Colonic mucosa (tissue), 4 donors: ENCODE results near the gene SLC39A13. TPM values are rescaled to one million over a fixed set of nuclear protein-coding genes. Genes with fewer than 3 reads are reported as not detected.

Experiments
- DNase-seq: peaks from one replicate; pipeline ENCODE4 v3.0.0-alpha.2; 2020
- H3K27ac ChIP-seq: fragments of 200-600 bp; one replicate; pipeline ENCODE4 v1.8.0; 2021
- H3K27me3 ChIP-seq: fragments of 200-600 bp; one replicate; pipeline ENCODE4 v1.8.0; 2021
- H3K36me3 ChIP-seq: fragments of 200-600 bp; one replicate; pipeline ENCODE4 v1.8.0; 2021
- H3K4me1 ChIP-seq: fragments of 200-600 bp; one replicate; pipeline ENCODE4 v1.8.0; 2021; ENCODE audit warnings: mild to moderate bottlenecking
- H3K4me3 ChIP-seq: fragments of 200-600 bp; one replicate; pipeline ENCODE4 v1.8.0; 2021
- H3K9ac ChIP-seq, 2 donors: one replicate each; pipeline ENCODE4 v1.7.0; 2013; ENCODE audit warnings: control low read depth in 2 of 2, low read depth in 2 of 2, low read length in 2 of 2
- H3K9me3 ChIP-seq: fragments of 200-600 bp; one replicate; pipeline ENCODE4 v1.8.0; 2021
- intact Hi-C: fragments of 100-400 bp; cut with DNase I; formaldehyde crosslinking; loops from one replicate; pipeline ENCODE4 v1.14.1; 2022
- total RNA-seq, 2 donors: library from RNA; stranded (reverse); fragmentation: NEBNext Ultra II Directional in 1 of 2; extraction: Animal tissue kit (Norgen Biotek cat#: 25700) in 1 of 2; gene quantifications; one replicate each; pipeline ENCODE4 v1.2.1, GENCODE V29; 2021
- TF ChIP-seq, protein P1 (sequence below): fragments of 200-600 bp; IDR thresholded peaks from one replicate; pipeline ENCODE4 v1.8.0; 2022; ENCODE audit warnings: antibody characterized with exemption, mild to moderate bottlenecking
- donor health status: healthy.
- donor health status: DM: no; HTN: no; CAD: no.
- donor health status: DM: no; HTN: no; CAD: no.

The SLC39A13 gene
- total RNA-seq, 2 donors from 2014 or later: 14.3 to 18.6 TPM

DNA sequence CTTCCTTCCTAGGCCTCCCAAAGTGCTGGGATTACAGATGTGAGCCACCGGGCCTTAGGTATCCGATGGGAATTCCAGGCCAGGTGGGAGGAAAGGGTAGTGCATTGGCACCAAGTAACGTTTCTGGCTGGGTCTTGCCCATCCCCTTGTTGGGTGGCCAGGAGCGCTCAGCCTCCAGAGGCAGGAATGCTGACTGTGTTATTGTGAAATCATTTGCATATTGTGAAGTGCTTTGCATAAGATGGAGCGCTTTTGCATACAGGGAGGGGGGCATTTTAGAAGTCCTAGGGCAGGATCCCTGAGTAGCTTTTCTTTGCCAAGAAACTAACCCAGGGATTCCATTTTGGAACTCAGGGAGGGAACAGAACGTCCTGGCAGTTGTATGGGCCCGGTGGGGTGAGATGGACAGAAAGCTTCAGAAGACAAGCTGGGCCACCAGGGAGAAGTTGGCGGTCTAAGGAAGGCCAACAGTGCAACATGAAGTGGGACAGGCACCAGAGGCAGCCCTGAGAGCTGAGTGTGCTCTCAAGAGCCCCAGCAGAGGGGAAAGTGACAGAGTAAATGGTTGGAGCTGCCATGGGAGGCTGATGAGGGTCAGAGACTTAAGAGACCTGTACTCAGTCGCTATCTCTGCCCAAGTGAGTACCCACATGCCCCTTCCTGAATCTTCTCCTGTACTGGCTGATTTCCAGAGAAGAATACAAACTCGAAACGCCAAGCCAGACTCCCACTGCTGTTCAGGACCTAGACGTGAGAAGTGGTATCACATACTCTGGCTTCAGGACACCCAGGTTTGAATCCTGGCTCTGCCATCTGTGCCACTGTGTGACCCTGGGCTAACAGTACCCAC, 1.3 kb upstream of the SLC39A13 start:
- Histone ChIP-seq H3K27ac (peak overlapping the region; percentile 94), H3K9ac (peak overlapping the region; percentile 85 to 98), H3K9me3 (no peaks in the 10 kb centered on the region), H3K4me3 (peak overlapping the region; percentile 46), H3K36me3 (no peaks in the 10 kb centered on the region), H3K27me3 (no peaks in the 10 kb centered on the region), H3K4me1 (no peaks in the 10 kb centered on the region)
- intact Hi-C loops: no loop called here
- TF ChIP-seq, protein P1, sequence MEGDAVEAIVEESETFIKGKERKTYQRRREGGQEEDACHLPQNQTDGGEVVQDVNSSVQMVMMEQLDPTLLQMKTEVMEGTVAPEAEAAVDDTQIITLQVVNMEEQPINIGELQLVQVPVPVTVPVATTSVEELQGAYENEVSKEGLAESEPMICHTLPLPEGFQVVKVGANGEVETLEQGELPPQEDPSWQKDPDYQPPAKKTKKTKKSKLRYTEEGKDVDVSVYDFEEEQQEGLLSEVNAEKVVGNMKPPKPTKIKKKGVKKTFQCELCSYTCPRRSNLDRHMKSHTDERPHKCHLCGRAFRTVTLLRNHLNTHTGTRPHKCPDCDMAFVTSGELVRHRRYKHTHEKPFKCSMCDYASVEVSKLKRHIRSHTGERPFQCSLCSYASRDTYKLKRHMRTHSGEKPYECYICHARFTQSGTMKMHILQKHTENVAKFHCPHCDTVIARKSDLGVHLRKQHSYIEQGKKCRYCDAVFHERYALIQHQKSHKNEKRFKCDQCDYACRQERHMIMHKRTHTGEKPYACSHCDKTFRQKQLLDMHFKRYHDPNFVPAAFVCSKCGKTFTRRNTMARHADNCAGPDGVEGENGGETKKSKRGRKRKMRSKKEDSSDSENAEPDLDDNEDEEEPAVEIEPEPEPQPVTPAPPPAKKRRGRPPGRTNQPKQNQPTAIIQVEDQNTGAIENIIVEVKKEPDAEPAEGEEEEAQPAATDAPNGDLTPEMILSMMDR: no peak
- no peak for DNase-seq

DNA sequence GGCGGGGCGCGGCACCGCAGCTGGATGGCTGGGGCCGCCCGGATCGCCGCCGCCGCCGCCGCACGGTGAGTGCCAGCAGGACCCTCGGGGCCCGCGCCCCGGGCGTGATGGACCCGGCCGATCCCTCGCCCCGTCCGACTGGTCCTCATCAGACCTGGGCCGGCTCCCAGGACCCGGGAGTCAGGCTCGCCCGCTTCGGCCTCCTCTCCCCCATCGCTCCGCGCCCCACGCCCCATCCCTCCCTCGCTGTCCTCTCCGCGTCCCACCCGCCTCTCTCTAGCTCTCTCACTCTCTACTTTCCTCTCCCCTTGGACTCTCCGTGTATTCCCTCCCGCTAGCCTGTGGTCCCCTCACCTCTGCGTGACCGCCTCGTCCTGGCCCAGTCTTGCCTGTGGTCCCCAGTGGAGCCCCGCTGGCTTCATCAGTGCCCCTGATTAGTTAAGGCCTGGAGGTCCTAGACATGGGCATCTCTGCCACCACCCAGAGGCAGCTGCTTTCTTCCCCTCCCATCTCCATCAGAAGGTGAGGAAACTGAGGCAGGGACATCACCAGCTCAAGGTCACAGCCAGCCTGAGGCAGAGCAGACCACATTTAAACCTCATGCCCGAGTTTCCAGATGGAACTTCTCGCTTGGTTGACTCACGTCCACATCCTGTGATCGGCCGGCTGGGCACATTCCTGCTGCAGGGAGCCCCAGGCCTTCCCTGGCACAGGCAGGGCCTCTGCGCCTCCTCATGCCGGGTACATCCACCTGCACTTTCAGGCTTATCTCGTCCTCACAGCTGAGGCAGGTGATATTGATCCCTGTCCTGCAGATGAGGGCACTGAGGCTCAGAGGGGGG, 429 bp downstream of the SLC39A13 start:
- peak overlapping the region; percentile 83 to 92 for H3K9ac ChIP-seq
- no peaks in the 10 kb centered on the region for H3K9me3 ChIP-seq
- TF ChIP-seq, protein P1: no peak
- intact Hi-C loops: no loop called here
- peak; percentile 43 for DNase-seq
- peak overlapping the region; percentile 60 for H3K4me3 ChIP-seq
- peak overlapping the region; percentile 84 for H3K27ac ChIP-seq
- no peaks in the 10 kb centered on the region for H3K36me3 ChIP-seq
- H3K27me3 ChIP-seq: no peaks in the 10 kb centered on the region
- no peaks in the 10 kb centered on the region for H3K4me1 ChIP-seq

DNA sequence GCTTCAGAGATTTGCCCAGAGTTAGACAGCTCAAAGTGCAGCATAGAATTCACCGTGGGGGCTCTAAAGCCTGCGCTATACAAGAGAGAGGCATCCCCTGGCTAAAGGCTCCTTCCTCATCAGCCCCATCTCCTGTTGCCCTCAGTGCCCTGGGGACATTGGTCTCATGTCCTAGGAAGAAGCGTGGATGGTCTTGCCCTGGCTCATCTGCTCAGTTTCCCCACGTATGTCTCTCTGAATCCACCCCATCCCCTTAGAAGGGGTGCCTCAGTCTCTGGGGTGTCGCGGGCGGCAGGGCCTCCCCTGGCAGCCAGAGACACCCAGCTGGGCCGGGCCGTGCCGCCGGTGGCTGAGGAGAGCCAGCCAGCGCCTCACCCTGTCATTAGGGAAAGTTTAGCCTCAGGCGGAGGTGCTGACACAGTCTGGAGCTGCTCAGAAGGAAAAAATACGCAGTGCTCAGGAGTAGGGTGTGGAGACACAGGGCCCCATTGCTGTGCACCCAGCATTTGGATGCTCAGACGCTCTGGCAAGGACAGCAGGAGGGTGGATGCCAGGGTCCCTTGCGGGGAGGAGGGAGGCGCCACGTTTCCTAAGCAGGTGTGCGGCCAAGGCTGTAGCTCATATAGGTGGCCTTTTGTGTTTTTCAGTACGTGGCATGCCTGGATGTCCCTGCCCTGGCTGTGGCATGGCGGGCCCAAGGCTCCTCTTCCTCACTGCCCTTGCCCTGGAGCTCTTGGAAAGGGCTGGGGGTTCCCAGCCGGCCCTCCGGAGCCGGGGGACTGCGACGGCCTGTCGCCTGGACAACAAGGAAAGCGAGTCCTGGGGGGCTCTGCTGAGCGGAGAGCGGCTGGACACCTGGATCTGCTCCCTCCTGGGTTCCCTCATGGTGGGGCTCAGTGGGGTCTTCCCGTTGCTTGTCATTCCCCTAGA, 1.3 kb downstream of the SLC39A13 start:
- Histone ChIP-seq H3K27ac (peak overlapping the region; percentile 84), H3K27me3 (no peaks in the 10 kb centered on the region), H3K4me3 (peak overlapping the region; percentile 60), H3K4me1 (no peaks in the 10 kb centered on the region), H3K9ac (peak overlapping the region; percentile 83 to 92), H3K36me3 (no peaks in the 10 kb centered on the region), H3K9me3 (no peaks in the 10 kb centered on the region)
- DNase-seq: no peak
- intact Hi-C loops: no loop called here
- TF ChIP-seq, protein P1: no peak

DNA sequence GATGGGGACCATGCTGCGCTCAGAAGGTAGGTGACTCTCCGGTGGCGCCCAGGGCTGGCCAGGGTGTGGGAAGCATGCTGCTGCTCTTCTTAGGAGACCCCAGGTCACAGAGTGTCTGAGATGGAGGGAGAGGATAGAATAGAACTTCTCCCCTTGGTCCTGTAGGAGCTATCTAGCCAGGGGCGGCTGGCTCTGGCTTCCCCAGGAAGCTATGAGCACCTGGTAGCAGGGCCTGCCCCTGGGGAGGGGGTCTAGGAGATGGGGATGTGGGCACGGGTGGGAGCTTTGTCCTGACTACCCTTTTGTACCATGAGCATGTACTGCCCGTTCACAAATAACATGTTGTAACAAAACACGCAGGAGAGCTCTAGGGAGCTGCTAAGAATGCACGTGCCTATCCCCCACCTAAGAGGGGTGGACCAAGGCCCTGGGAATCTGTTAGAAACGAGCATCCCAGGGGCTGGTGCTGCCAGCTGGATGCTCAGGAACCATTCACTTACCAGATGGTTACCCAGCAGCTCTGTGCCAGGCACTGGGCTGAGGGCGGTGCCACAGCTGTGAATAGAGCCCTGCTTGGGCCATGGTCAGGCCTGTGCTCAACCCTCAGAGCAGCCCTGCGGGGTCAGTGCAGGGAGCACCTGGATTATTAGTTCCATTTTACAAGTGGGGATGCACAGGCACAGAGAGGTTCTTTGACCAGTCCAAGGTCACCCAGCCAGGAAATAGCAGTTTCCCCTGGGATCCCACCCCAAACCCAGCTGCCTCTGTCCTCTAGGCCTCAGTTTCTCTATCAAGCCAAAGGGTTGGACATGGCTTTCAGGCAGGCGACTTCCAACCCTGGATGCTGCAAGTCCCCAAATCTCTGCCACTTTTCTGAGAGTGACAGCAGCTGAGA, 2.2 kb downstream of the SLC39A13 start:
- Histone ChIP-seq H3K4me3 (no peak overlapping the region), H3K9me3 (no peaks in the 10 kb centered on the region), H3K27me3 (no peaks in the 10 kb centered on the region), H3K27ac (no peak overlapping the region), H3K36me3 (no peaks in the 10 kb centered on the region), H3K9ac (no peak overlapping the region), H3K4me1 (no peaks in the 10 kb centered on the region)
- intact Hi-C loops: no loop called here
- DNase-seq: no peak
- TF ChIP-seq, protein P1: no peak
